ENCODE results near the gene MEGF6.

Gene MEGF6

GRCh38 chr1:3510956-3511250, 100.4 kb downstream of the MEGF6 start:
- Histone ChIP-seq H3K27me3 (ENCODE audit: control insufficient read depth, insufficient read depth, low read length) (no peaks in the 10 kb centered on the region), H3K4me3 (ENCODE audit: low read length) (no peak overlapping the region), H3K9me3 (ENCODE audit: control insufficient read depth, insufficient read depth, low read length) (no peaks in the 10 kb centered on the region), H3K36me3 (ENCODE audit: control insufficient read depth, insufficient read depth, low read length) (peaks cover 3% of the 10 kb centered on the region; the same call in 1 of the 2 replicates), H3K4me1 (ENCODE audit: control insufficient read depth, insufficient read depth, low read length) (no peaks in the 10 kb centered on the region), H3K27ac (ENCODE audit: low read length) (no peak overlapping the region)
- DNase-seq (ENCODE audit: low read depth, low spot score) = no peak
- WGBS (ENCODE audit: insufficient coverage, insufficient read length) = no CpG with 5 or more reads among the region's 12 CpGs

GRCh38 chr1:3510136-3510955, 101.0 kb downstream of the MEGF6 start:
- no peak for DNase-seq (ENCODE audit: low read depth, low spot score)
- no peaks in the 10 kb centered on the region for H3K9me3 ChIP-seq (ENCODE audit: control insufficient read depth, insufficient read depth, low read length)
- H3K4me3 ChIP-seq (ENCODE audit: low read length) = no peak overlapping the region
- no peaks in the 10 kb centered on the region for H3K4me1 ChIP-seq (ENCODE audit: control insufficient read depth, insufficient read depth, low read length)
- no CpG with 5 or more reads among the region's 32 CpGs for WGBS (ENCODE audit: insufficient coverage, insufficient read length)
- no peaks in the 10 kb centered on the region for H3K27me3 ChIP-seq (ENCODE audit: control insufficient read depth, insufficient read depth, low read length)
- no peak overlapping the region for H3K27ac ChIP-seq (ENCODE audit: low read length)
- H3K36me3 ChIP-seq (ENCODE audit: control insufficient read depth, insufficient read depth, low read length) = peaks cover 3% of the 10 kb centered on the region; the same call in 1 of the 2 replicates

- WGBS (ENCODE audit: insufficient coverage, insufficient read length) = no CpG with 5 or more reads among the region's 21 CpGs
- Histone ChIP-seq H3K9me3 (ENCODE audit: control insufficient read depth, insufficient read depth, low read length) (no peaks in the 10 kb centered on the region), H3K4me3 (ENCODE audit: low read length) (no peak overlapping the region), H3K36me3 (ENCODE audit: control insufficient read depth, insufficient read depth, low read length) (peaks cover 3% of the 10 kb centered on the region; the same call in 1 of the 2 replicates), H3K27ac (ENCODE audit: low read length) (no peak overlapping the region), H3K4me1 (ENCODE audit: control insufficient read depth, insufficient read depth, low read length) (no peaks in the 10 kb centered on the region), H3K27me3 (ENCODE audit: control insufficient read depth, insufficient read depth, low read length) (no peaks in the 10 kb centered on the region)
- DNase-seq (ENCODE audit: low read depth, low spot score) = no peak
Measured at GRCh38 chr1:3509721-3510120, 101.6 kb downstream of the MEGF6 start.

GRCh38 chr1:3508757-3509415, 102.4 kb downstream of the MEGF6 start:
- DNase-seq (ENCODE audit: low read depth, low spot score) = no peak
- Histone ChIP-seq H3K4me3 (ENCODE audit: low read length) (no peak overlapping the region), H3K27ac (ENCODE audit: low read length) (no peak overlapping the region), H3K36me3 (ENCODE audit: control insufficient read depth, insufficient read depth, low read length) (peaks cover 3% of the 10 kb centered on the region; the same call in 1 of the 2 replicates), H3K27me3 (ENCODE audit: control insufficient read depth, insufficient read depth, low read length) (no peaks in the 10 kb centered on the region), H3K9me3 (ENCODE audit: control insufficient read depth, insufficient read depth, low read length) (no peaks in the 10 kb centered on the region), H3K4me1 (ENCODE audit: control insufficient read depth, insufficient read depth, low read length) (no peaks in the 10 kb centered on the region)
- no CpG with 5 or more reads among the region's 33 CpGs for WGBS (ENCODE audit: insufficient coverage, insufficient read length)

- H3K27ac ChIP-seq (ENCODE audit: low read length) = no peak overlapping the region
- no peaks in the 10 kb centered on the region for H3K27me3 ChIP-seq (ENCODE audit: control insufficient read depth, insufficient read depth, low read length)
- no peak for DNase-seq (ENCODE audit: low read depth, low spot score)
- H3K4me1 ChIP-seq (ENCODE audit: control insufficient read depth, insufficient read depth, low read length) = no peaks in the 10 kb centered on the region
- H3K9me3 ChIP-seq (ENCODE audit: control insufficient read depth, insufficient read depth, low read length) = no peaks in the 10 kb centered on the region
- no CpG with 5 or more reads among the region's 11 CpGs for WGBS (ENCODE audit: insufficient coverage, insufficient read length)
- H3K36me3 ChIP-seq (ENCODE audit: control insufficient read depth, insufficient read depth, low read length) = peaks cover 3% of the 10 kb centered on the region; the same call in 1 of the 2 replicates
- H3K4me3 ChIP-seq (ENCODE audit: low read length) = no peak overlapping the region
Measured at GRCh38 chr1:3507636-3508275, 103.6 kb downstream of the MEGF6 start.

GRCh38 chr1:3506943-3507342, 104.4 kb downstream of the MEGF6 start:
- Histone ChIP-seq H3K9me3 (ENCODE audit: control insufficient read depth, insufficient read depth, low read length) (no peaks in the 10 kb centered on the region), H3K27ac (ENCODE audit: low read length) (no peak overlapping the region), H3K27me3 (ENCODE audit: control insufficient read depth, insufficient read depth, low read length) (no peaks in the 10 kb centered on the region), H3K36me3 (ENCODE audit: control insufficient read depth, insufficient read depth, low read length) (peaks cover under 1% of the 10 kb centered on the region; the same call in 1 of the 2 replicates), H3K4me3 (ENCODE audit: low read length) (no peak overlapping the region), H3K4me1 (ENCODE audit: control insufficient read depth, insufficient read depth, low read length) (no peaks in the 10 kb centered on the region; the same call in 1 of the 2 replicates)
- DNase-seq (ENCODE audit: low read depth, low spot score) = no peak
- WGBS (ENCODE audit: insufficient coverage, insufficient read length) = no CpG with 5 or more reads among the region's 7 CpGs

- Histone ChIP-seq H3K27ac (ENCODE audit: low read length) (no peak overlapping the region), H3K9me3 (ENCODE audit: control insufficient read depth, insufficient read depth, low read length) (no peaks in the 10 kb centered on the region), H3K27me3 (ENCODE audit: control insufficient read depth, insufficient read depth, low read length) (no peaks in the 10 kb centered on the region), H3K4me1 (ENCODE audit: control insufficient read depth, insufficient read depth, low read length) (no peaks in the 10 kb centered on the region; the same call in 1 of the 2 replicates), H3K4me3 (ENCODE audit: low read length) (no peak overlapping the region), H3K36me3 (ENCODE audit: control insufficient read depth, insufficient read depth, low read length) (no peaks in the 10 kb centered on the region; the same call in 1 of the 2 replicates)
- no peak for DNase-seq (ENCODE audit: low read depth, low spot score)
- WGBS (ENCODE audit: insufficient coverage, insufficient read length) = no CpG with 5 or more reads among the region's 15 CpGs
Measured at GRCh38 chr1:3506041-3506440, 105.3 kb downstream of the MEGF6 start.

- Histone ChIP-seq H3K4me3 (ENCODE audit: low read length) (no peak overlapping the region), H3K4me1 (ENCODE audit: control insufficient read depth, insufficient read depth, low read length) (no peaks in the 10 kb centered on the region; the same call in 1 of the 2 replicates), H3K9me3 (ENCODE audit: control insufficient read depth, insufficient read depth, low read length) (no peaks in the 10 kb centered on the region), H3K36me3 (ENCODE audit: control insufficient read depth, insufficient read depth, low read length) (no peaks in the 10 kb centered on the region; the same call in 1 of the 2 replicates), H3K27ac (ENCODE audit: low read length) (no peak overlapping the region), H3K27me3 (ENCODE audit: control insufficient read depth, insufficient read depth, low read length) (no peaks in the 10 kb centered on the region)
- no CpG with 5 or more reads among the region's 20 CpGs for WGBS (ENCODE audit: insufficient coverage, insufficient read length)
- DNase-seq (ENCODE audit: low read depth, low spot score) = no peak
Measured at GRCh38 chr1:3505161-3505560, 106.1 kb downstream of the MEGF6 start.

- H3K9me3 ChIP-seq (ENCODE audit: control insufficient read depth, insufficient read depth, low read length) = no peaks in the 10 kb centered on the region
- no peaks in the 10 kb centered on the region for H3K27me3 ChIP-seq (ENCODE audit: control insufficient read depth, insufficient read depth, low read length)
- no CpG with 5 or more reads among the region's 7 CpGs for WGBS (ENCODE audit: insufficient coverage, insufficient read length)
- no peak for DNase-seq (ENCODE audit: low read depth, low spot score)
- no peaks in the 10 kb centered on the region; the same call in 1 of the 2 replicates for H3K4me1 ChIP-seq (ENCODE audit: control insufficient read depth, insufficient read depth, low read length)
- H3K36me3 ChIP-seq (ENCODE audit: control insufficient read depth, insufficient read depth, low read length) = no peaks in the 10 kb centered on the region; the same call in 1 of the 2 replicates
- H3K27ac ChIP-seq (ENCODE audit: low read length) = no peak overlapping the region
- no peak overlapping the region for H3K4me3 ChIP-seq (ENCODE audit: low read length)
Measured at GRCh38 chr1:3504822-3505153, 106.5 kb downstream of the MEGF6 start.

- Histone ChIP-seq H3K27ac (ENCODE audit: low read length) (no peak overlapping the region), H3K4me1 (ENCODE audit: control insufficient read depth, insufficient read depth, low read length) (no peaks in the 10 kb centered on the region; the same call in 1 of the 2 replicates), H3K9me3 (ENCODE audit: control insufficient read depth, insufficient read depth, low read length) (no peaks in the 10 kb centered on the region), H3K27me3 (ENCODE audit: control insufficient read depth, insufficient read depth, low read length) (no peaks in the 10 kb centered on the region), H3K4me3 (ENCODE audit: low read length) (no peak overlapping the region), H3K36me3 (ENCODE audit: control insufficient read depth, insufficient read depth, low read length) (no peaks in the 10 kb centered on the region; the same call in 1 of the 2 replicates)
- no peak for DNase-seq (ENCODE audit: low read depth, low spot score)
- no CpG with 5 or more reads among the region's 31 CpGs for WGBS (ENCODE audit: insufficient coverage, insufficient read length)
Measured at GRCh38 chr1:3504151-3504821, 107.0 kb downstream of the MEGF6 start.
